GM21447 (cell line): Measurements from ENCODE around the gene KIAA1614.
A peak's percentile ranks its signal among the peaks of the same experiment; 100 is the strongest.

Experiments
- ATAC-seq: cut with Tn5 transposase; IDR thresholded peaks from one replicate; pipeline ENCODE4 v1.9.1; 2021; ENCODE audit not compliant: unreplicated experiment

The KIAA1614 gene

DNA sequence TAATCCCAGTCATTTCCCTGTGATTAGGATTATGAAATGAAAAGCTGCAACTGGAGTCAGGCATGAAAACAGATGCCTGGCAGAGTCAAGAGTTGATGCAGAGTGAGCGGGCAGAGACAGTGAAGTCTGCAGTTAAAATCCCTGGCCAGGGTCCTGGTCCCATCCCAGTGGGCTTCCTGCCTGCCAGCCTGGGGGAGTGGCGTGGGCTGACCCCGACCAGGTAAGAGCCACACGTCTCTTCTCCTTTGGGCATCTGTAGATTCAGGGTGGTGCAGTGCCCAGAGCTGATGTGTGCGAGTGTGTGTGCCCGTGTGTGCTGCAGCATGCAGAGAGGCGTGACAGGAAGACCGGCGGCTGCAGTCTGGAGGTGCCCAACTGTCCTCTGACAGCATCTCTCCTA is 6.2 kb upstream of the KIAA1614 start:
- no peak for ATAC-seq

- no peak for ATAC-seq
Observed at GRCh38 chr1:180907313-180908055, 5.2 kb upstream of the KIAA1614 start.

- ATAC-seq, result no peak
Observed at GRCh38 chr1:180908074-180908765, 4.5 kb upstream of the KIAA1614 start.

GRCh38 chr1:180909005-180909414 is 3.7 kb upstream of the KIAA1614 start:
- peak; percentile 46 for ATAC-seq

- peak; percentile 55 for ATAC-seq
Observed at GRCh38 chr1:180909462-180909976, 3.2 kb upstream of the KIAA1614 start.

GRCh38 chr1:180911640-180912191 is 981 bp upstream of the KIAA1614 start:
- no peak for ATAC-seq

GRCh38 chr1:180912211-180912800 is 391 bp upstream of the KIAA1614 start:
- ATAC-seq, result no peak

DNA sequence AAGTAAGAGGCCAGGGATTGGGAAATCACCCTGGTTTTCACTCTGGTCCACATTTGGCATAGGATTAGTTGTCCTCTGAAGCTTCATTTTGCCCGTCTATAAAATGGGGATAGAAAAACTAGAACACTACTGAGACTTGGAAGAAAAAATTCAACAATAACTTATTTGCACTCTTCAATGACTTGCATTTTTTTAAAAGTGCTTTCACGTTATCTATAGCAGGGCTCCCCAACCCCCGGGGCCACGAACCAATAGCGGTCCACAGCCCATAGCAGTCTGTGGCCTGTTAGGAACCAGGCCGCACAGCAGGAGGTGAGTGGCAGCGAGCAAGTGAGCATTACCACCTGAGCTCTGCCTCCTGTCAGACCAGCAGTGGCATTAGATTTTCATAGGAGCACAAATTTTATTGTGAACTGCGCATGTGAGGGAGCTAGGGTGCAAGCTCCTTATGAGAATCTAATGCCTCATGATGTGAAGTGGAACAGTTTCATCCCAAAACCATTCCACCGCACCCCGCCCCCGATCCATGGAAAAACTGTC is 2.8 kb downstream of the KIAA1614 start:
- no peak for ATAC-seq

DNA sequence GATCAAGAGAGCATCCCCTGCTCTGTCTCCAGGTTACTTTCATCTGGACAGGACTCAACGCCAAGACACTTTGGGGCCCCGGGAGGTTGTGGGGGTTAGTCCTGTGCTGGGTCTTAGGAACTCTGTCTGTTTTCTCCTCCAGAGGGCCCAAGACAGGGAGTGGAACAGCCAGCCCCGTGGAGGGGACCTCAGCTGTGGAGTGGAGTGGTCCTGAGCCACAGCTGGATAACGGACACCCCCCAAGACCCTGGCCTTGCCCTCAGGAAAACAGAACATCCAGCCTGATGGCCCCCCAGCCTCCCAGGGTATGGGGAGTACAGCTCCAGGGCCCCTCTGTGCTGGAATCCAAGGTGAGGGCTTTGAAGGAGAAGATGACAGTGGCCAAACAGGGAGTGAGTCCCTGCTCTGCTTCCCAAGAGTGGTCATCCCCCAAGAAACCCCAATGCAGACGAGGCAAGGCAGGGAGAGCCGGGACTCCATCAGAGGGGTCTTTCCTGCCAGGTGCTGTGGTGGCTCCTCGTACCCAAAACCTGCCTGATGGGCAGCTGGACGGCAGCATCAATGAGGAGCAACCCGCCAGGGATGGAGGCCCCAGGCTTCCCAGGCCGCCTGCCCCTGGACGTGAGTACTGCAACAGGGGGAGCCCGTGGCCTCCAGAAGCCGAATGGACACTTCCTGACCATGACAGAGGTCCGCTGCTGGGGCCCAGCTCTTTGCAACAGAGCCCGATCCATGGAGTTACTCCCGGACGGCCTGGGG is 3.5 kb downstream of the KIAA1614 start:
- ATAC-seq, result no peak

GRCh38 chr1:180916771-180917170 is 4.1 kb downstream of the KIAA1614 start:
- no peak for ATAC-seq

DNA sequence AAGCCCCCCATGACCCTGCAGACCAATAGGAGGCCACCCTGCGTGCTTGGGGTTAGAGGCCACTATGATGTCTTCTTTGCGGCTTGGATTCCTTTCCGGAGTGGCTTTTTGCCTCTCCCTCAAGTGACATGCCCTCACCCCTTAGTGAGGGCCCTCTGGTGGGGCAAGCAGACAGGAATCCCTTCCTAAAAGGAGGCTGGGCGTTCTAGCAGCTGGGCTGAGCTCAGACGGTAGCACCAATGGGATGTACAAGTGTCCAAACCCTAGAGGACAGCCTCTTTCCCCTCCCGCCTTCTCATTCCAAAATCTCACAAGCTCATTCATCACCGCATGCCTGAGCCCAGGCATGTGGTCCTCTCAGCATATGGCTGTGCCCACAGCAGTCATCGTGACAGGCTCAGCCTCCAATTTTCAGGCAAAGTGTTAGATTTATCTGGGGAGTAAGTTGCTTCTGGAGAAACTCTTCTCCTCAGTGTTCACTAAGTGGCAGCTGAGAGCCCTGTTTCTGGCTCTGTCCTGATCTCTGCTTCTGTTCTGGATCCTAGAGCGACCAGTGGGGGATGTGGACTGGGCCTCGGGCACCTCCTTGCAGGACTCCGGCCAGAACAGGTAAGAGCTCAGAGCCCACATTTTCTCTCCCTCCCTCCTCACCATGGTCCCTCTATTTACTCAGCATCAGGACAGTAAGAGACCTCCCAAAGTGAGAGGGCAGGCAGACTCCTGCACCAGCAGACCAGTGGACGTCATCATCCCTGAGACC is 4.8 kb downstream of the KIAA1614 start:
- ATAC-seq, result no peak

- ATAC-seq, result no peak
Observed at GRCh38 chr1:180918519-180918918, 5.8 kb downstream of the KIAA1614 start.

GRCh38 chr1:180919183-180919700 is 6.5 kb downstream of the KIAA1614 start:
- no peak for ATAC-seq

GRCh38 chr1:180920193-180920592 is 7.5 kb downstream of the KIAA1614 start:
- no peak for ATAC-seq

DNA sequence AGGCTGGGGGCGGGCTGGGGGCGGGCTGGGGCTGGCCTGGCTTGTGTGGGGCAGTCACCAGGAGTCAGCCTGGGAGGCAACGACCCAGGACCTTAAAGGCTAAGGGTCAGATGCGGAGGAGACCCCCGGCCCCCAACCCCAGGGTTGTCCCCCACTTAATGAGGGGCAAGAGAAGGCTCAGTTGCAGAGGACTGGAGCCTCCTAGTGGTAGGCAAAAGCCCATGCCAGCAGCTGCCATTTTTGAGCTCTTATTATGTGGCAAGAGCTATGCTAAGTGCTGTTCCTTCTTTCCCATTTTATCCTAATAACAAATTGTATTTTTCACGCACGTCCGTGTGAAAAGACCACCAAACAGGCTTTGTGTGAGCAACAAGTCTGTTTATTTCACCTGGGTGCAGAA is 8.0 kb downstream of the KIAA1614 start:
- ATAC-seq, result no peak

DNA sequence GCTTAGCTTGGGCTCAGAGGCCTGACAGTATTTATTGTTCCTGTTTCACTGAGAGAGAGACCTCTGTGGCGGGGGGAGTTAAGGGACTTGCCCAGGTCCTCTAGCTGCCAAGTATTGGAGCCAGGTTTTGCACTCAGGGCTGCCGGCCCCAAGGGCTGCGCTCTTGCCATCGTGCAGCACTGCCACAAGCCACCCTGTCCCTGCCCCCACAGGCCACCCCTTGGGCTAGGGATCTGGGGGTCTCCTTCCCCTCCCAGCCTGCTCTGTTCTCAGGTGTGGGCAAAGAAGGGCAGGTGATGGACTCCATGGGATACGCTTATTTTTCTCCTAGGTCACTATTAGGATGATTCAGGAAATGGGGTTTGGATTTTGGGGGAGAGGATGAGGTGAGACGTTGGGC is 8.7 kb downstream of the KIAA1614 start:
- no peak for ATAC-seq

- ATAC-seq, result no peak
Observed at GRCh38 chr1:180921891-180922630, 9.4 kb downstream of the KIAA1614 start.

GRCh38 chr1:180922631-180923015 is 9.9 kb downstream of the KIAA1614 start:
- no peak for ATAC-seq
